H1 (cell line): ENCODE measurements around the gene GOLGA2. TPM values are rescaled to one million over a fixed set of nuclear protein-coding genes. Genes with fewer than 3 reads are reported as not detected.

Experiments used
- CTCF ChIA-PET: fragments of 300-600 bp; sonication (Branson Sonifier 250); formaldehyde crosslinking; loops from one replicate; lab custom pipeline; 2021; ENCODE audit not compliant: partially characterized antibody; lab: Charles Lee
- POLR2A ChIA-PET: fragments of 300-600 bp; sonication (Branson Sonifier 250); formaldehyde crosslinking; loops from one replicate; lab custom pipeline; 2021; ENCODE audit warnings: inconsistent platforms; ENCODE audit not compliant: partially characterized antibody; lab: Charles Lee
- DNase-seq, 2 experiments: peaks; one replicate each; pipeline versions ENCODE4 v3.0.0 to v3.0.0-alpha.2; 2010 to 2022; ENCODE audit warnings: low spot score in 2 of 2, low read depth in 1 of 2, mixed read lengths in 1 of 2
- FAIRE-seq: peaks from 2 replicates; lab custom pipeline; 2011; peaks lifted over from hg19 to GRCh38; lab: Jason Lieb, UNC
- H2AFZ ChIP-seq: 2 replicates; pipeline ENCODE4 v1.8.1; 2012; ENCODE audit warnings: low read length, inconsistent platforms
- H2AK5ac ChIP-seq: 2 replicates; pipeline ENCODE4 v1.6.1; 2013; ENCODE audit warnings: low read depth, low read length
- H2BK120ac ChIP-seq: replicated peaks from 2 replicates; pipeline ENCODE3; 2013; ENCODE audit warnings: low read depth, low read length, inconsistent platforms
- H2BK12ac ChIP-seq: 2 replicates; pipeline ENCODE4 v1.6.1; 2013; ENCODE audit warnings: low read depth, low read length
- H2BK15ac ChIP-seq: 2 replicates; pipeline ENCODE4 v1.6.1; 2013; ENCODE audit warnings: low read length
- H2BK20ac ChIP-seq: 2 replicates; pipeline ENCODE4 v1.6.1; 2013; ENCODE audit warnings: low read length
- H2BK5ac ChIP-seq: 2 replicates; pipeline ENCODE4 v1.6.1; 2013; ENCODE audit warnings: low read depth, low read length
- H3K14ac ChIP-seq: 2 replicates; pipeline ENCODE4 v1.6.1; 2013; ENCODE audit warnings: inconsistent platforms; ENCODE audit not compliant: insufficient read length
- H3K18ac ChIP-seq: 2 replicates; pipeline ENCODE4 v1.6.1; 2013; ENCODE audit warnings: low read length; ENCODE audit errors: extremely low read depth
- H3K23ac ChIP-seq: 2 replicates; pipeline ENCODE4 v1.6.1; 2013; ENCODE audit warnings: inconsistent platforms; ENCODE audit not compliant: insufficient read length
- H3K23me2 ChIP-seq: 2 replicates; pipeline ENCODE4 v1.6.1; 2013; ENCODE audit warnings: low read depth, low read length
- H3K27ac ChIP-seq: 2 replicates; pipeline ENCODE4 v1.6.1; 2011; ENCODE audit warnings: low read depth, low read length, inconsistent platforms
- H3K27me3 ChIP-seq, 4 experiments: replicated peaks in 1 of 4; 1 replicate in 1 of 4; 2 replicates in 3 of 4; pipeline versions ENCODE4 v1.6.1 to v1.8.1; 2011 to 2013; ENCODE audit warnings: low read length in 3 of 4, mild to moderate bottlenecking in 3 of 4, inconsistent platforms in 2 of 4, mixed read lengths in 2 of 4, moderate library complexity in 1 of 4; ENCODE audit not compliant: control insufficient read depth in 3 of 4, insufficient read depth in 3 of 4; ENCODE audit errors: extremely low read depth in 1 of 4
- H3K36me3 ChIP-seq, 4 experiments: 2 replicates each; pipeline versions ENCODE4 v1.6.1 to v1.8.1; 2011 to 2013; ENCODE audit warnings: mild to moderate bottlenecking in 4 of 4, low read length in 3 of 4, moderate library complexity in 2 of 4, control low read depth in 1 of 4, inconsistent platforms in 1 of 4; ENCODE audit not compliant: insufficient read depth in 4 of 4, control insufficient read depth in 2 of 4
- H3K4ac ChIP-seq: replicated peaks from 2 replicates; pipeline ENCODE3; 2013; ENCODE audit warnings: low read length, low read depth, mixed read lengths, inconsistent platforms; ENCODE audit not compliant: insufficient read length
- H3K4me1 ChIP-seq, 4 experiments: replicated peaks in 1 of 4; 1 replicate in 1 of 4; 2 replicates in 3 of 4; pipeline versions ENCODE4 v1.6.1 to v1.8.1; 2011 to 2013; ENCODE audit warnings: low read length in 3 of 4, inconsistent platforms in 2 of 4, mixed read lengths in 1 of 4; ENCODE audit not compliant: insufficient read depth in 4 of 4, control insufficient read depth in 3 of 4
- H3K4me2 ChIP-seq, 2 experiments: 2 replicates each; pipeline versions ENCODE4 v1.6.1 to v1.8.1; 2011 to 2013; ENCODE audit warnings: low read depth in 2 of 2, low read length in 2 of 2, control low read depth in 1 of 2, inconsistent platforms in 1 of 2, mild to moderate bottlenecking in 1 of 2; ENCODE audit not compliant: insufficient read depth in 1 of 2
- H3K4me3 ChIP-seq, 4 experiments: fragments of 200-600, 300-600 bp in 1 of 4; sonication (generic), shearing (Covaris generic), sonication (Bioruptor Twin) in 1 of 4; 2 replicates each; pipeline versions ENCODE4 v1.5.1 to v1.8.1; 2011 to 2016; ENCODE audit warnings: low read length in 4 of 4, low read depth in 3 of 4, control low read depth in 2 of 4, inconsistent platforms in 2 of 4, mild to moderate bottlenecking in 2 of 4, mixed read lengths in 1 of 4, moderate library complexity in 1 of 4; ENCODE audit not compliant: insufficient read depth in 2 of 4; ENCODE audit errors: extremely low read depth in 1 of 4
- H3K56ac ChIP-seq: replicated peaks from 2 replicates; pipeline ENCODE3; 2013; ENCODE audit warnings: low read depth, mild to moderate bottlenecking, mixed read lengths, low read length, inconsistent platforms; ENCODE audit not compliant: insufficient read length
- H3K79me1 ChIP-seq: 2 replicates; pipeline ENCODE4 v1.6.1; 2013; ENCODE audit warnings: low read depth, low read length, control low read depth
- H3K79me2 ChIP-seq, 2 experiments: 2 replicates each; pipeline versions ENCODE4 v1.6.1 to v1.8.1; 2012 to 2013; ENCODE audit warnings: low read length in 2 of 2, mild to moderate bottlenecking in 2 of 2, inconsistent platforms in 1 of 2; ENCODE audit not compliant: insufficient read depth in 2 of 2, control insufficient read depth in 1 of 2
- H3K9ac ChIP-seq, 4 experiments: replicated peaks in 1 of 4; 1 replicate in 1 of 4; 2 replicates in 3 of 4; pipeline versions ENCODE4 v1.6.1 to v1.8.1; 2011 to 2013; ENCODE audit warnings: low read depth in 3 of 4, low read length in 3 of 4, control low read depth in 2 of 4, mild to moderate bottlenecking in 2 of 4, moderate library complexity in 2 of 4, inconsistent platforms in 1 of 4; ENCODE audit errors: extremely low read depth in 1 of 4
- H3K9me3 ChIP-seq, 2 experiments: 2 replicates each; pipeline versions ENCODE4 v1.6.1 to v1.8.1; 2012 to 2013; ENCODE audit warnings: mild to moderate bottlenecking in 2 of 2, moderate library complexity in 2 of 2, control low read depth in 1 of 2, inconsistent platforms in 1 of 2, low read depth in 1 of 2, low read length in 1 of 2, mixed read lengths in 1 of 2; ENCODE audit not compliant: insufficient read depth in 2 of 2
- H4K20me1 ChIP-seq, 2 experiments: replicated peaks in 1 of 2; 2 replicates each; pipeline versions ENCODE3 to v1.8.1; 2011 to 2013; ENCODE audit warnings: inconsistent platforms in 2 of 2, low read length in 2 of 2, mild to moderate bottlenecking in 1 of 2; ENCODE audit not compliant: insufficient read depth in 2 of 2, control insufficient read depth in 1 of 2
- H4K5ac ChIP-seq: 2 replicates; pipeline ENCODE4 v1.6.1; 2013; ENCODE audit warnings: low read length, low read depth, mixed read lengths, inconsistent platforms; ENCODE audit not compliant: insufficient read length
- H4K8ac ChIP-seq: 2 replicates; pipeline ENCODE4 v1.8.0; 2013; ENCODE audit warnings: mild to moderate bottlenecking, moderate library complexity, low read length, inconsistent platforms; ENCODE audit not compliant: insufficient read depth; ENCODE audit errors: extremely low read depth
- H4K91ac ChIP-seq: replicated peaks from 2 replicates; pipeline ENCODE3; 2013; ENCODE audit warnings: low read length, mixed read lengths, inconsistent platforms; ENCODE audit not compliant: insufficient read length
- BCL11A ChIP-seq, 2 experiments: IDR thresholded peaks; one replicate each; pipeline ENCODE4 v1.6.1; 2011; ENCODE audit warnings: low read depth in 2 of 2, low read length in 2 of 2, mild to moderate bottlenecking in 2 of 2
- JUN ChIP-seq: IDR thresholded peaks from 2 replicates; pipeline ENCODE4 v1.6.1; 2011; ENCODE audit warnings: low read depth, mild to moderate bottlenecking, improper control_type of control experiment, low read length
- KDM4A ChIP-seq: IDR thresholded peaks from one replicate; pipeline ENCODE4 v1.7.1; 2012; ENCODE audit warnings: low read depth, mild to moderate bottlenecking, moderate library complexity, low read length, inconsistent platforms; ENCODE audit not compliant: severe bottlenecking
- MAX ChIP-seq: IDR thresholded peaks from 2 replicates; pipeline ENCODE4 v1.6.1; 2012; ENCODE audit warnings: inconsistent platforms
- NRF1 ChIP-seq: IDR thresholded peaks from 2 replicates; pipeline ENCODE4 v1.6.1; 2011; ENCODE audit warnings: mild to moderate bottlenecking, low read depth, low read length, improper control_type of control experiment
- PHF8 ChIP-seq: fragments of 200-600 bp; sonication (generic); conservative IDR thresholded peaks from 2 replicates; pipeline ENCODE4 v1.7.1; 2012; ENCODE audit warnings: low read depth, mild to moderate bottlenecking, inconsistent platforms, low read length, moderate library complexity
- POLR2A ChIP-seq, 2 experiments: IDR thresholded peaks; 1 replicate in 1 of 2; 2 replicates in 1 of 2; pipeline ENCODE4 v1.6.1; 2011; ENCODE audit warnings: low read depth in 2 of 2, low read length in 2 of 2, mild to moderate bottlenecking in 2 of 2; ENCODE audit errors: control extremely low read depth in 1 of 2
- SAP30 ChIP-seq: fragments of 300-600 bp; sonication (generic); IDR thresholded peaks from 2 replicates; pipeline ENCODE4 v1.7.1; 2012; ENCODE audit warnings: low read length, moderate library complexity, mild to moderate bottlenecking, inconsistent platforms; ENCODE audit not compliant: insufficient read depth, insufficient replicate concordance
- SIX5 ChIP-seq: IDR thresholded peaks from 2 replicates; pipeline ENCODE4 v1.6.1; 2011; ENCODE audit warnings: mild to moderate bottlenecking, low read depth, low read length
- WGBS, 2 experiments: shearing (Covaris generic) in 1 of 2; methylation state at CpG; one replicate each; pipeline versions ENCODE4 v1.1.6 to v1.1.7; 2013 to 2015; ENCODE audit warnings: low lambda C conversion rate in 2 of 2, mixed read lengths in 2 of 2, inconsistent platforms in 1 of 2, low coverage in 1 of 2, missing lambda C conversion rate in 1 of 2; ENCODE audit not compliant: insufficient replicate concordance in 2 of 2, insufficient coverage in 1 of 2, insufficient read length in 1 of 2; ENCODE audit errors: extremely low coverage in 1 of 2, missing lambda C conversion rate in 1 of 2; 5-methylcytosine and 5-hydroxymethylcytosine counted together
- polyA plus RNA-seq, 7 experiments: library from polyadenylated mRNA; depleted of rRNA in 3 of 7; stranded (reverse) in 5 of 7; unstranded in 2 of 7; fragments of >200 nt in 5 of 7; fragments of 200-250 nt in 2 of 7; gene quantifications; 1 replicate in 5 of 7; 2 replicates in 1 of 7; 4 replicates in 1 of 7; pipeline versions ENCODE4 v1.2.1 to v1.2.3, GENCODE V29; 2011 to 2013; ENCODE audit warnings: missing spikeins in 2 of 7, mixed read lengths in 2 of 7
- total RNA-seq: library from RNA; stranded (reverse); fragmentation: NEBNext Ultra II Directional; extraction: Animal tissue kit (Norgen Biotek cat#: 25700); gene quantifications from 2 replicates; pipeline ENCODE4 v1.2.1, GENCODE V29; 2021

GOLGA2 gene
- total and polyA plus RNA-seq, 2 of the 8 experiments (the other 6 are each of a cell fraction or from before 2014, with no cell fraction given), result 13.1 to 43.6 TPM

- Histone ChIP-seq H4K8ac (peak overlapping the region; percentile 75; the same call in 1 of the 2 replicates), H3K9me3 (no peaks in the 10 kb centered on the region), H2BK15ac (no peak overlapping the region), H3K23ac (no peak overlapping the region), H2AFZ (no peak overlapping the region), H3K79me1 (peaks cover 8% of the 10 kb centered on the region), H3K14ac (no peak overlapping the region), H3K27me3 (no peaks in the 10 kb centered on the region; a peak in 1 of 7 replicates), H2AK5ac (peak overlapping the region; percentile 93), H2BK20ac (no peak overlapping the region), H3K4ac (peak overlapping the region; percentile 91), H4K91ac (no peak overlapping the region), H2BK120ac (no peak overlapping the region), H3K4me3 (peak overlapping the region; percentile 59 to 83 (median 63)), H3K23me2 (peaks cover 11% of the 10 kb centered on the region), H3K36me3 (peaks cover 0 to 3% (median 0%) of the 10 kb centered on the region in 4 experiments; a peak in 2 of 8 replicates), H4K20me1 (peaks cover 11 to 20% of the 10 kb centered on the region in 2 experiments), H3K18ac (peak overlapping the region; percentile 62), H4K5ac (no peak overlapping the region), H2BK5ac (no peak overlapping the region), H2BK12ac (peak overlapping the region; percentile 68; the same call in 1 of the 2 replicates), H3K27ac (no peak overlapping the region), H3K9ac (peak overlapping the region; percentile 31 to 75 (median 58)), H3K56ac (no peak overlapping the region), H3K4me2 (peak overlapping the region; percentile 56 to 84), H3K79me2 (peaks cover 0 to 7% of the 10 kb centered on the region in 2 experiments; a peak in 1 of 4 replicates), H3K4me1 (peaks cover 0 to 7% (median 6%) of the 10 kb centered on the region in 4 experiments; a peak in 5 of 7 replicates)
- ChIA-PET POLR2A (interaction anchor here (0.7 to 2.4 kb wide), 11 partner anchors 8 to 100 kb away, joined by 3 to 10 read pairs (median 4); partner anchors contain the start of gene BBLN), CTCF (interaction anchor here (1.0 to 2.2 kb wide), 3 partner anchors 8 to 151 kb away, joined by 3 to 13 read pairs (median 6); no protein-coding TSS in a partner anchor)
- TF ChIP-seq KDM4A (peak; percentile 20), SIX5 (no peak), BCL11A (IDR thresholded peaks at IDR 0.05; ENCODE audit: low read depth in 2 of 2, low read length in 2 of 2) (no peak), NRF1 (no peak), POLR2A (IDR thresholded peaks at IDR 0.05; ENCODE audit: control extremely low read depth in 1 of 2, low read depth in 2 of 2, low read length in 2 of 2) (peak in 1 of 2 experiments; percentile 24; a peak in 1 of 3 replicates), SAP30 (no peak), PHF8 (0 out of 2 replicates have a peak, but pooled peaks have one; percentile 16), JUN (no peak), MAX (no peak)
- FAIRE-seq (no peak), DNase-seq (peak in 1 of 2 experiments; percentile 80)
- 28% methylated on average over 21 of the region's 43 CpGs; no CpG with 5 or more reads in 1 of the 2 experiments for whole genome bisulfite sequencing, 2 experiments
Measured at GRCh38 chr9:128250839-128251731, 24.7 kb downstream of the GOLGA2 start.
